NCI-H1048 (cell line): ENCODE measurements around the gene GSTT2.
"Not testable (repeated sequence)": the region's sequence is repeated elsewhere in the genome, so short reads cannot be mapped to it uniquely, and the experiment has no call there.

ENCODE experiments used
- DNase-seq: peaks from one replicate; lab custom pipeline; 2025; lab: John Stamatoyannopoulos, UW

Gene GSTT2

GRCh38 chr22:23979557-23980240 lies at the start of gene GSTT2:
GSTT2 (plus strand) TSS chr22:23980134.
- not testable (repeated sequence) for DNase-seq

- DNase-seq, result no peak
Measured at GRCh38 chr22:23938328-23939016, 41.5 kb upstream of the GSTT2 start.

GRCh38 chr22:23939017-23939357 lies 40.9 kb upstream of the GSTT2 start:
- DNase-seq, result no peak

GRCh38 chr22:23940166-23940565 lies 39.8 kb upstream of the GSTT2 start:
- not testable (repeated sequence) for DNase-seq

- not testable (repeated sequence) for DNase-seq
Measured at GRCh38 chr22:23947391-23947790, 32.5 kb upstream of the GSTT2 start.

GRCh38 chr22:23949764-23950163 lies 30.2 kb upstream of the GSTT2 start:
- not testable (repeated sequence) for DNase-seq

- DNase-seq, result not testable (repeated sequence)
Measured at GRCh38 chr22:23951383-23951782, 28.6 kb upstream of the GSTT2 start.

- DNase-seq, result not testable (repeated sequence)
Measured at GRCh38 chr22:23952794-23953405, 27.0 kb upstream of the GSTT2 start.

- not testable (repeated sequence) for DNase-seq
Measured at GRCh38 chr22:23953485-23953884, 26.4 kb upstream of the GSTT2 start.

- DNase-seq, result not testable (repeated sequence)
Measured at GRCh38 chr22:23954193-23954990, 25.5 kb upstream of the GSTT2 start.

GRCh38 chr22:23954991-23955305 lies 25.0 kb upstream of the GSTT2 start:
- not testable (repeated sequence) for DNase-seq

GRCh38 chr22:23955886-23956285 lies 24.0 kb upstream of the GSTT2 start:
- not testable (repeated sequence) for DNase-seq

- not testable (repeated sequence) for DNase-seq
Measured at GRCh38 chr22:23956301-23956900, 23.5 kb upstream of the GSTT2 start.

GRCh38 chr22:23961084-23961771 lies 18.7 kb upstream of the GSTT2 start, which contains the start of gene GSTT2B:
GSTT2B (minus strand) TSS chr22:23961195; CDS start chr22:23961131, 64 bp downstream.
- not testable (repeated sequence) for DNase-seq

- not testable (repeated sequence) for DNase-seq
Measured at GRCh38 chr22:23966094-23966493, 13.8 kb upstream of the GSTT2 start.

- not testable (repeated sequence) for DNase-seq
Measured at GRCh38 chr22:23966568-23966967, 13.4 kb upstream of the GSTT2 start, which contains the start of gene DDTL. DDTL (plus strand) TSS chr22:23966888; CDS start chr22:23966915, 27 bp downstream.

- no peak for DNase-seq
Measured at GRCh38 chr22:23969071-23969470, 10.9 kb upstream of the GSTT2 start.

- DNase-seq, result no peak
Measured at GRCh38 chr22:23970201-23970641, 9.7 kb upstream of the GSTT2 start.

GRCh38 chr22:23970816-23971486 lies 9.0 kb upstream of the GSTT2 start:
- DNase-seq, result no peak

- not testable (repeated sequence) for DNase-seq
Measured at GRCh38 chr22:23971927-23972326, 8.0 kb upstream of the GSTT2 start.
